Skeletal muscle cell (primary cell): ENCODE results near the gene ZDHHC14.
"Not testable (repeated sequence)": the region's sequence is repeated elsewhere in the genome, so short reads cannot be mapped to it uniquely, and the experiment has no call there.

Experiments
- DNase-seq: peaks from one replicate; pipeline ENCODE4 v3.0.0-alpha.2; 2010; ENCODE audit warnings: low read depth
- H3K4me3 ChIP-seq: 2 replicates; pipeline ENCODE4 v1.5.1; 2011; ENCODE audit warnings: low read depth, mild to moderate bottlenecking, control low read depth, low read length, moderate library complexity

Gene ZDHHC14

DNA sequence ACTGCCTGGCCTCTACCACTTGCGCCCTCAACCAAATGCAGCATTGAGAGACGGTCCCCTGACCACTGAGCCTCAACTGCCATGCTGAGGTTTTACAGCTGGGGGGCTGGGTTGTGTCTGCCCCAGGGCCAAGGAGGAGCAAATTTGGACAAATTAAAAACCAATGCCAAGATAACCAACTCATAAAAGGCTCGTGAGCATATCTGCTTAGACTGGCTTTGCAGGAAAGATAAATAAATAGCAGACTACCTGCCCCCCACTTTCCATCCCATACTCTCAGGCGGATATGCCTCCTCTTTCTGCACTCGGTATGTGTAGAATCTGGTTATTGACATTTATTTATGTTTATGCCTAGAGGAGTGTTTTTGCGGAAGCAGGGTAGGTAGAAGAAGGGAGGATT, 76.8 kb downstream of the ZDHHC14 start:
- DNase-seq = no peak
- H3K4me3 ChIP-seq = no peak overlapping the region

DNA sequence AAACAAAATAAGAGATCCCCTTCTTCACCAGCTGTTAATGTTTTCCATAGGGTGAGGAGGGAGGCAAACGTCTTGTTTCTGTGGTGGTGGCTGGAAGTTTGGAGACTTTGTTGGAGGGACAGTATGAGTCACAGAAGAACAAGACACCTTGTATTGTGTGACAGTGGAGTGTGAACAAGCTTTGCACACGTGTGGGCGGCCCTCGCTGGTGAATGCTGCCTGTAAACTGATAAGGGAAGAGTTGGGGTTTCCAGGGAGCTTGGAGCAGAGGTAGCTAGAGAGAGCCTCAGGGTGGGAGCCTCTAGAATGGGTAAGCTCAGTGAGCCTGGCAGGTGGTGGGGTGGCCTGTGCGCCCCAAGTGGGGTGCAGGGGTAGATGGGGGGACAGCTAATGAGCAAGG, 78.3 kb downstream of the ZDHHC14 start:
- no peak for DNase-seq

DNA sequence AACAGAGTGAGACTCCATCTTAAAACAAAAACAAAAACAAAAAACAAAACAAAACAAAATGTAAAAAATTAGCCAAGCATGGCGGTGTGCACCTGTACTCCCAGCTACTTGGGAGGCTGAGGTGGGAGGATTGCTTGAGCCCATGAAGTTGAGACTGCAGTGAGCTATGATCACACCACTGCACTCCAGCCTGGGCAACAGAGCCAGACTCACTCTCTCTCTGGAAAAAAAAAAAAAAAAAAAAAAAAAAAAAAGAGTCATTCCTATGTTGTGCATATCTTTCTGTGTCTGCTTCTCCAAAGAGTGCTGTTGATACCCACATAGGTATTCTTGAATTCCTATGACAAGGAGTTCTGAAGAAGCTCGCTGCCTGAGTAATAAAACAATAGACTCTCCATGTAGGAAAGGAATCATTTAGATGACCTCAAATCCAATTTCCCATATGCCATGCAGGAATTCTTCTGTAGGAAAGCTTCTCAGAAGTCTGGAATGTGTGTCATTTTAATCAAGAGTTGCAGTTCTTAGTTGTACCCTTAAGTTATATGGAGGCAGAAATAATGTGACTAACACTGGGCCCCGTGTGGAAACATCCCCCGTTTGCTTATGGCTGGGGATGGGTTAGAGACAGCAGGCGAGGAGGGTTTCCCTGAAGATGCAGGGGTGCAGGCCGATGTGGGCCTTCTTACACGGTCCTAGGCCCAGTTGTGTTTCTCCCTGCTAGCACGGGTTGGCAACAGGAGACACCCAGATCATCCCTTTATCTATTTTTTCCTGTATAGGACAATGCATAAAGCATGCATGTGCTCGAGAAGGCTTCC, 79.4 kb downstream of the ZDHHC14 start:
- no peak for DNase-seq
- no peak overlapping the region for H3K4me3 ChIP-seq

More for the DNA sequence above, 78.3 kb downstream of the ZDHHC14 start:
- H3K4me3 ChIP-seq = no peak overlapping the region

DNA sequence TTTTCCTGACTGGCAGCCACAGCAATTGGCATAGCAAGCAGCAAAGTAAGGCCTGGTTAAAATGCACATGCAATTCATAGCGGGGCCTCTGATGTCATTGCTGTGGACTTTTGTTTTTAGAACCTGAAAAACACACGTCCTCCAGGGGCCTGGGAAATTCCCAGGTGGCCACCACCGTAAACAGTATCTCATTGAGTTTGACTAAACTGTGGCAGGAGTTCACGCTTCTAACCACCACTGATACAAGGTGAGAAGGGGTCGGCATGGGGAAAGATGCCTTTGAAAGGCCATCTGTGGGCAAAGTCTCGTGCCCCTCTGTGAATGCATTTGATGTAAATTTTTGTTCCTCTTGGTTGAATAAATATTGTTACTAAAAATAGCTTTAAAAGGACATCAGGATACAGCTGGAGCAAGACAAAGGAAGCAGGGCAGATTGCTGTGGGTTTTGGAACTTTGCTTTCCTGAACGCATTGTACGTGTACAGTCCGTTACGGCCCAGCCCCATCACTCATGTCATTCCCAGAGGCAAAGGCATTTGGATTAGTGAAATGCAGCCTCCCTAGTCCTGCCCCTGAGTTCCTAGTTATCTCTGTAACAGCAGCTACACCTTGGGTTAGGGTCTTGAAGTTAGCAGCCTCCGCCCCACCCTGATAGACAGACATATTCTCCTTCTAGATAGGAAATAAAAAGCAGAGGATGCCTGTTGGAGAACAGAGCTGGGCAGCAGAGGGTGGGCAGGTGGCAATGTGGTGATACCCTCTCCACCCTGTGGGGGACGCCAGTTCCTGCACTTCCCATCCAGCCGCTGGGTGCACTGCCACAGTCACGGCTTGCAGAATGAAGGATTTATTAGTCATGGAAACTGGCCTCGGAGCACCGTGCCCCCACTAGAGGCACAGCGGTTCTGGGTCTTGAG, 80.3 kb downstream of the ZDHHC14 start:
- no peak overlapping the region for H3K4me3 ChIP-seq
- peak; percentile 8 for DNase-seq

DNA sequence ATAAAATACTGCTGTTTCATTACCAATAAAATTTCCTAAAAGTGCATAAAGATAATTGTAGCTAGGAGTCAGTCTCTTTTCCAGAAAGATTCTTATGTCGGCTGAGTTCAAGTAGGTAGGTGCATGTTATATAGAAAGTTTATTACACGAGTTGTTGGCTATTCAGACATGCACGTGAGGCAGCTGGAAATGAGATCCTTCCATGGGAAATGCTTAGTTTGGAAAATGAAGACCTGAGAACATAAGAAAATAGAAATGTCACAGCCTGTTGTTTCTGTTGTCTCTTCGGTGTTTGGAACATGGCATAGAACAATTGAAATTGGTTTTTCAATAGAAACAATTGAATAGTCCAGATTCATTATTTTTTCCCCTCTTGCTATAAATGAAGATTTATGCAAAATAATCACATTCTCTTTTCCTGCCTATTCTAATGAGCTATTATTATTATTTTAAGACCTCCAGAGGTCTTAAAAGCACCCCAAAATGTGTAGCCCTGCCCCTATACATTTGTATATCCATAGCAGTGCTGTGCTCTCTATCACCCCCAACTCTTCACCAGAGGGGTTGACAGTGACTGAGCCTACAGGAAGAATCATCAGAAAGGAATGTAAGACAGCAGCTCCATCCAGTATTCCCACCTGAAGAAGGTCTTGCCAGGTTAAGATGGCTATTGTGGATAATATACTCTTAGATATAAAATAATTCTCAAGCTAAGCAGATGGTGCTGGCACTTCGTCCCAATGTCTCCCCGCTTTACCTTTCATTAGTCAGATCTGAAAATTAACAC, 82.2 kb downstream of the ZDHHC14 start:
- H3K4me3 ChIP-seq = no peak overlapping the region
- no peak for DNase-seq

DNA sequence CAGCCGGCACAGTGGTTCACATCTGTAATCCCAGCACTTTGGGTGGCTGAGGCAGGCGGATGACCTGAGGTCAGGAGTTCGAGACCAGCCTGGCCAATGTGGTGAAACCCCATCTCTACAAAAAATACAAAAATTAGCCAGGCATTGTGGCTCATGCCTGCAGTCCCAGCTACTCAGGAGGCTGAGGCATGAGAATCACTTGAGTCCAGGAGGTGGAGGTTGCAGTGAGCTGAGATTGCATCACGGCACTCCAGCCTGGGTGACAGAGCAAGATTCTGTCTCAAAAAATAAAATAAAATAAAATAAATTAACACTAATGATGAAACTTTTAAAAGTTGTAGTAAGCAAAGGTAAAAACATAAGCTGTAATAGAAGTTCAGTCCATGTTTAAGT, 82.7 kb downstream of the ZDHHC14 start:
- DNase-seq, H3K4me3 ChIP-seq: not testable (repeated sequence)

DNA sequence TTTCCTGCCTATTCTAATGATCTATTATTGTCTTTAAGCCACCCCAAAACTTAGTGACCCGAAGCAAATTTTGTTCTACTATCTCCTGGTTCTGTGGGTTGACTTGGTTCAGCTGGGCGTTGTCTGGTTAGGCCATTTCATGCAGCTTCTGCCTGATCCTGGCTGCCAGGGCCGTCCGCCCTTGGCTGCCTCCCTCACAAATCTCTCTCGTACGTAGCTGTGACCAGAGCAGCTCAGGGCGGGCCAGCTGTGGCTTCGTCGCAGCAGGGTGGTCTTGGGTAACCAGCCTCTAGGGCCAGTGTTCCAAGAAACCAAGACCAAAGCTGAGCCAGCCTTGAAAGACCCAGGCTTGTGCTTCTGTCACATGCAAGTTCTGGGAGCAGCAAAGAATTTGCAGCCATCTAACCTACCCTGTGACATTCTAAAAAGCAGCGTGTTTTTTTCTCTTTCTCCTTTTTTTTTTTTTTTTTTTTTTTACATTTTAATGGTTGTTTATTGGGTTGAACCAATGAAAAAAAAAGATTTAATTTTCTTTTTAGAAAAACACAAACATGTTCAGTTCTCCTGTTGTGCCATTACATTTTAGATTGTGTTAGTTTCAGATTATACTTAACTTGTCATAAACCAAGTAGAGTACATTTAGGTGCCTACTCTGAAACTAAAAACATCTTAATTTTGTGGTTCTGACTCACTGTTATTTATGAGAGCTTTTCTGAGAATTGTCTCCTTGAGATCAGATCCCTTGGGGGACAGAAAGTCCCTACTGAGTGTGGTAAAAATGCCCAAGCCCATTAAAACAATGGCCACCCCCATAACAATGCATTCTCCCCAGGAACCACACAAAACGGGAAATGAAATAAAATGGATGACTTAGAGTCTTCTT, 83.9 kb downstream of the ZDHHC14 start:
- DNase-seq = no peak
- no peak overlapping the region for H3K4me3 ChIP-seq

DNA sequence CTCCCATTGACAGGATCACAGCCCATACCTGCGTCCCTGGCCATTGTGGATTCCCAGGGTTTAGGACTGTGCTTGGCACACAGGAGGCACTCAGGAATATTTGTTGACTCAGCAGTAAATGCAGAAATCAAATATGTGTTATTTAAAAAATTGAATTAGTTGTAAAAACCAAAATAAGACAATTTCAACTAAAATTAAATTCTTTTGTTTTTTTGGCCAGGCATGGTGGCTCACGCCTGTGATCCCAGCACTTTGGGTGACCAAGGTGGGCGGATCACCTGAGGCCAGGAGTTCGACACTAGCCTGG, 85.3 kb downstream of the ZDHHC14 start:
- no peak for DNase-seq
- no peak overlapping the region for H3K4me3 ChIP-seq

DNA sequence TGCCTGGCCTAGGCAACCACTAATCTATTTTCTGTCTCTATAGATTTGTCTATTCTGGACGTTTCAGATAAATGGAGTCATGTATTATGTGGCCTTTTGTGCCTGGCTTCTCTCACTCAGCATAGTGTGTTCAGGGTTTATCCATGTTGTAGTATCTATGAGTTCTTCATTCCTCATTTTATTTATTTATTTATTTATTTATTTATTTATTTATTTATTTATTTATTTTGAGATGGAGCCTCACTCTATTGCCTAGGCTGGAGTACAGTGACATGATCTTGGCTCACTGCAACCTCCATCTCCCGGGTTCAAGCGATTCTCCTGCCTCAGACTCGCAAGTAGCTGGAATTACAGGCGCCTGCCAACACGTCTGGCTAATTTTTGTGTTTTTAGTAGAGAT, 86.3 kb downstream of the ZDHHC14 start:
- DNase-seq, H3K4me3 ChIP-seq: not testable (repeated sequence)

DNA sequence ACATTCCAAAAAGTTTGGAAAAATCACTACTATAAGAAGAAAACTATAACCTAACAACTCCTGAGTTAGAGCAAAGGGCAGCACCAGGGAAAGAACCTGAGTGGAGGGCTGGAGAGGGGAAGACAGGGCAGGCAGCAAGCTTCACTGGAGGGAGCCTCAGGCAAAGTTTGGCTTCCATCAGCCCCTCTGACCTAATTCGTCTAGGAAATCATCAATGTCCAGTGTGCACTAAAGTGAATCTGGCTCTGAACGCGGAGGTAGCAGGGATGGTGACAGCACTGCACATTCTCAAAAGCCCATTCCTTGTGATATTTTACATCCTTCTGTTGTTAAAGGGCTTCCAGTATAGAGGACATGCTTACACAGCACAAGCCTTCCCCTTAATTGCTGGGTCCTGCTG, 87.1 kb downstream of the ZDHHC14 start:
- no peak overlapping the region for H3K4me3 ChIP-seq
- DNase-seq = no peak

DNA sequence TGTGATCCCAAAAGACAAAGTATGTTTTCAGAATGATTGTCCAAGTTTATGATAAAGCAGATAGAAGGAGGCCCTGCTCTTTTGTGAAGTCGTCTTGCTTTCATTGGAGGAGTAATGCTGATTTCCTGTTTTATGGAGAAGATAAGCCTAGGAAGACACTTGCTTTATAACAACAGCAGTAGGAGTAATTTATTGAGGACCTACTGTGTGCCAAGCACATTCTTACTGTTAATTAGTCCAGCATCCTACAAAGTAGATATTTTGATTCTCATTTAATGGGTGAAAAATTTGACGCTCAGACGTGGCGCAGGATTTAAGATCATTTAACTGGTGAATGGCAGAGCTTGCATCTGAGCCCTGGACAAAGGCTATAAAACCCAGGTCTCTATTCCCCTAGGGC, 87.6 kb downstream of the ZDHHC14 start:
- H3K4me3 ChIP-seq = no peak overlapping the region
- DNase-seq = no peak

DNA sequence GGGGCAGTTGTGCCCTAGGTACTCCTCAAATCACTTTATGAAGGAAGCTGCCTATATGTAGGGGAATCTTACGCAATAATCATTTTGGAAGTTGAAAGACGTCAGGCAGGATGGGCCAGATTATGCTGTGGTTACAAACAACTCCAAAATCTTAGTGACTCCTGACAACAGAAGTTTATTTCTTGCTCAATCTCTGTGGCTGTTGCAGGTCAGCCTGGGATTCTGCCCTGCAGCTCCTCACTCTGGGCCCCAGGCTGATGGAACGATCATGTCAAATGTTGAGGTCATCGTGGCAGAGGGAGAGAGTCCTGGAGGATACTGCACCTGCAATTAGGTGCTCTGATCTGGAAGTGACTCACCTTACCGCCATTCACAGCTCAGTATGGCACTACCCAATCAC, 88.4 kb downstream of the ZDHHC14 start:
- H3K4me3 ChIP-seq = no peak overlapping the region
- DNase-seq = no peak

DNA sequence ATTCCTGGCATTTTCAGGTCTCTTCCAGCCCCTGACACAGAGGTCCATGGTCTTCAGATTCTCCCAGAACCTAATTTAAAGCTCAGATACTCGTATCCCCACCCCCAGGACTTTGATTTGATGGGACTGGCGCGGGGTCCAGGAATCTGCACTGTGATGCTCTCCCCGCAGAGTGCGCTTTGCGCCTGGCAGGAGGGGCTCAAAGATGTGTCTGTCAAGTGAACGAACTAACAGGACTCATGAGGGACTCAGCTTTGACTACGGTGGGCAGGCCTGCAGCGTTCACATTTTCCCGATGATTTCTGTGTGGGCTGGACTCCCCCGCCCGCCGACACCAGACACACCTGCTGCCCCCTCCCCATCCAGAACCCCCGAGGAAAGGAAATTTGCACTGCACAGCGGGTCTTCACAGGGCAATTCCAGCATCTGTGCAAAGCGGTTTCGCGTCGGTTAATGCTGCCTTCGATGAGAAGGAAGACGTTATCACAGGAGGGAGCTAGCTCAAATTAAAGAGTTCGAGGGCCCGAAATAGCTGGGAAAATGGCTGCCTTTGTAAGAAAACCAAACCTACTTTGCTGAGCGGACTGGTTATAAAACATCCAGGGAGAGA, 90.2 kb downstream of the ZDHHC14 start:
- no peak overlapping the region for H3K4me3 ChIP-seq
- DNase-seq = no peak

DNA sequence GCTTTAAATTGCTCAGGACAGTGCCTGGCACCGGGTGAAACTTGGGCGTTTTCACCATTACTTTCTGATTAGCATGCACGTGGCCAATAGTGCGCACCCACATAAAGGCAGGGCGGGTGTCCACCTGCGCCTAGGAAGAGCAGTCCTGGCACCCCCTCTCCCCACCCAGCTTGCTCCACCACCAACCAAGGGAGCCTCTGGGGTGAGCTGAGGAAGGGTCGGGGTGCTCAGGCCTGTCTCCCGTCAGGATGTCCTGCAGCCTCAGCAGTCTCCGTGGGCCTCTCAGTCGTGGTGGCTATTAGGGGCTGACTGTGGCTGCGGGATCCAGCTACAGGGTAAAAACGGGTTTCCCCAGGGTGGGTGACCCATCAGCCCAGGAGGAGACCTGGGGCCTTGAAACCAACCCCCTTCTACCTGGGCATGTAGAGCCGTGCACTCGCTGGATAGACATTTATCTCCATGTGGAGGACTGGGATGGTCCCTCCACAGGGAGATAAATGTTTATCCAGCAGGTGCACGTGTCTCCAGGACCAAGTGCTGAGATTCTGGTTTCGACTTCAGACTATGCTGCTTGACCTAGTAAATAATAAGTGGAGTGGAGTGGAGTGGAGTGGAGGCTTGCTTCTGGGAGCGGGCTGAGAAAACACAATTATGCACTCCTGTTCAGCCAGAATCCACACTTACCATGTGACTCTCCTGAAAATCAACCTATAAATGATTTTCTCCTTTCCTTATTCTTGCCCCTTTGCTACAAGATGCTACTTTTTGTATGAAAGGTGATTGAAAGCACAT, 91.1 kb downstream of the ZDHHC14 start:
- DNase-seq = no peak
- no peak overlapping the region for H3K4me3 ChIP-seq

DNA sequence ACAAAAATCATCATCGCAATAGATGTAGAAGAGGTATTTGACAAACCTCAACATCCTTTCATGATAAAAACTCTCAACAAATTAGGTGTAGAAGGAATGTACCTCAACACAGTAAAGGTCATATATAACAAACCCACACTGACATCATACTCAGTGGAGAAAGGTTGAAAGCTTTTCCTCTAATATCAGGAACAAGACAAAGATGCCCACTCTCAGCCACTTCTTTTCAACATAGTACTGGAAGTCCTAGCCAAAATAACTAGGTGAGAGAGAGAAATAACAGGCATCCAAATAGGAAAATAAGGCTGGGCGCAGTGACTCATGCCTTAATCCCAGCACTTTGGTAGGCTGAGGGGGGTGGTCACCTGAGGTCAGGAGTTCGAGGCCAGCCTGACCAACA, 95.8 kb downstream of the ZDHHC14 start:
- no peak for DNase-seq

DNA sequence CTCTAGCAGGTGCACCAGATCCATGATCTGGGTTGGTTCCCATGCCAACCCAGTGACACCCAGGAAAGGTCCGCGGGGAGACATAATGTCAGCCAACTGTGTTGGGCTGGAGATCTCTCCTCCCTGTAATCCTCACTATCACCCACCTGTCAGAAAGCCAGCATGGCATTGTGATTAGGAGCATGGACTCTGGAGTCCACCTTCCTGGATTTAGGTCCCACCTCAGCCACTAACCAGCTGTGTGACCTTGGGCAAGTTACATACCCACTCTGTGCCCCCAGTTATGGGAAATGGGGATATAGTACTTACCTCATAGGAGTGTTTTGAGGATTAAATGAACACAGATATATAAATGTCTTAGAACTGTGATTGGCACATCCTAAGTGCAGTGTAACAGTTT, 97.9 kb downstream of the ZDHHC14 start:
- no peak overlapping the region for H3K4me3 ChIP-seq
- no peak for DNase-seq

More for the DNA sequence above, 95.8 kb downstream of the ZDHHC14 start:
- no peak overlapping the region for H3K4me3 ChIP-seq

DNA sequence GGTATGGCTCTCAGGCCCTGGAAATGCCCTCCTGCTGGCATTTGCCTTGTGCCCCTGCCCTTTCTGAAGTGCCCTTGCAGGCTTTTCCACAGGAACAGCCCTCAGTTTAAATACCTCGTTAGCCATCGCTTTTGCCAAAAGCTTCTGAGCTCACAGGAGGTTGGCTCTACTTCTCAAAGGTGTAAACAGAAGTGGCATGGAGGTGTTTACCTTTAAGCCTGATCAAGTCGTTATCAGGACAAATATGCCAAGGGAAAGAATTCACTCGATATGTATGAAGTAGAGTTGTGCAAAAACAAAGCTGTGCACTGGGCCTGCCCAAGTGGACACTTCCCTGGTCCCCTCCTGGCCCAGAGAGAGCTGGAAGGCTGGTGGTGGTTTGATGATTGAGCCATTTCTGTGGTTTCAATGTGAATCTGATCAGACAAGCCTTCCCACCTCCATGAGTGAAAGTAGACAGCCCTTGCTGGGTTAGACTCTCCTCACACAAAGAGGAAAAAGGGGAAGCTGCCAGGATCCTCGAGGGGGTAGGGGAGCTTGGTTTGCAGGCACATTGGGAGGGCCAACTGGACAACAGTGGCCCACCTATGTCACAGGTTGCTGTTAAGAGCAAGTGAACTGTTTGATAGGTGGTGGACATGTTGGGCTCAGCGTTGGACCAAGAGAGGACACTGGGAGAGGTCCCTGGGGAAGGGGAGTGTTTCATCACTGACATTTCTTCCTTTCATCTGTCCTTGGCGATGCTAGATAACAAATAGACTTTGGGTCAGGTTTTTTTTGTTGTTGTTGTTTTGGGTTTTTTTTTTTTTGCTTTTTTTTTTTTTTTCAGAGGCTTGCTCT, 98.7 kb downstream of the ZDHHC14 start:
- no peak overlapping the region for H3K4me3 ChIP-seq
- DNase-seq = no peak
